H9 (cell line): ENCODE data around the gene PPFIBP1. TPM values are rescaled to one million over a fixed set of nuclear protein-coding genes. Genes with fewer than 3 reads are reported as not detected.
"Not testable (repeated sequence)": the region's sequence is repeated elsewhere in the genome, so short reads cannot be mapped to it uniquely, and the experiment has no call there.

Source experiments
- DNase-seq: peaks from one replicate; pipeline ENCODE4 v3.0.0-alpha.2; 2017
- H2AFZ ChIP-seq: one replicate; pipeline ENCODE4 v1.6.1; 2013; ENCODE audit warnings: mild to moderate bottlenecking, low read length, control low read depth, moderate library complexity
- H2AK5ac ChIP-seq: 2 replicates; pipeline ENCODE4 v1.6.1; 2013; ENCODE audit warnings: low read length, control low read depth, mixed read lengths; ENCODE audit not compliant: insufficient read length
- H2BK120ac ChIP-seq: one replicate; pipeline ENCODE4 v1.6.1; 2013; ENCODE audit warnings: low read depth, mild to moderate bottlenecking, low read length, control low read depth, inconsistent platforms; ENCODE audit not compliant: poor library complexity, severe bottlenecking
- H2BK12ac ChIP-seq: 2 replicates; pipeline ENCODE4 v1.6.1; 2013; ENCODE audit warnings: low read length, control low read depth, mixed read lengths, low read depth; ENCODE audit not compliant: insufficient read length
- H2BK15ac ChIP-seq: 2 replicates; pipeline ENCODE4 v1.6.1; 2013; ENCODE audit warnings: low read depth, low read length, control low read depth
- H2BK20ac ChIP-seq: one replicate; pipeline ENCODE4 v1.6.1; 2013; ENCODE audit warnings: low read depth, mild to moderate bottlenecking, low read length, control low read depth, inconsistent platforms; ENCODE audit not compliant: poor library complexity, severe bottlenecking
- H2BK5ac ChIP-seq: 2 replicates; pipeline ENCODE4 v1.6.1; 2013; ENCODE audit warnings: low read length, control low read depth, mixed read lengths; ENCODE audit not compliant: insufficient read length
- H3K14ac ChIP-seq: 2 replicates; pipeline ENCODE4 v1.6.1; 2013; ENCODE audit warnings: low read length, control low read depth; ENCODE audit not compliant: insufficient read depth
- H3K18ac ChIP-seq: 2 replicates; pipeline ENCODE4 v1.6.1; 2013; ENCODE audit warnings: low read depth, mild to moderate bottlenecking, mixed read lengths, low read length, control low read depth; ENCODE audit not compliant: insufficient read length
- H3K23ac ChIP-seq: 2 replicates; pipeline ENCODE4 v1.6.1; 2013; ENCODE audit warnings: low read length, control low read depth, mixed read lengths, low read depth; ENCODE audit not compliant: insufficient read length
- H3K23me2 ChIP-seq: 2 replicates; pipeline ENCODE4 v1.6.1; 2013; ENCODE audit warnings: low read depth, mild to moderate bottlenecking, mixed read lengths, low read length, control low read depth; ENCODE audit not compliant: insufficient read length, poor library complexity, severe bottlenecking
- H3K27ac ChIP-seq: 2 replicates; pipeline ENCODE4 v1.5.1; 2013; ENCODE audit warnings: low read length, control low read depth, mixed read lengths, low read depth; ENCODE audit not compliant: insufficient read length
- H3K27me3 ChIP-seq: 2 replicates; pipeline ENCODE4 v1.6.1; 2013; ENCODE audit warnings: low read length, control low read depth, inconsistent platforms; ENCODE audit not compliant: insufficient read depth
- H3K4ac ChIP-seq: 2 replicates; pipeline ENCODE4 v1.6.1; 2013; ENCODE audit warnings: low read depth, mild to moderate bottlenecking, control low read depth, inconsistent platforms, low read length, moderate library complexity
- H3K4me1 ChIP-seq: 2 replicates; pipeline ENCODE4 v1.6.1; 2013; ENCODE audit warnings: low read length, control low read depth, inconsistent platforms; ENCODE audit not compliant: insufficient read depth
- H3K4me2 ChIP-seq: 2 replicates; pipeline ENCODE4 v1.6.1; 2013; ENCODE audit warnings: low read length, control low read depth, mixed read lengths; ENCODE audit not compliant: insufficient read length, insufficient read depth
- H3K56ac ChIP-seq: 2 replicates; pipeline ENCODE4 v1.6.1; 2013; ENCODE audit warnings: low read depth, mild to moderate bottlenecking, mixed read lengths, low read length, control low read depth; ENCODE audit not compliant: insufficient read length
- H3K79me1 ChIP-seq: 2 replicates; pipeline ENCODE4 v1.6.1; 2013; ENCODE audit warnings: low read depth, mild to moderate bottlenecking, moderate library complexity, low read length, control low read depth, inconsistent platforms; ENCODE audit not compliant: insufficient read depth, poor library complexity, severe bottlenecking
- H3K79me2 ChIP-seq: 2 replicates; pipeline ENCODE4 v1.6.1; 2013; ENCODE audit warnings: low read length, control low read depth, inconsistent platforms; ENCODE audit not compliant: insufficient read depth
- H3K9ac ChIP-seq: 2 replicates; pipeline ENCODE4 v1.6.1; 2013; ENCODE audit warnings: low read length, control low read depth, mixed read lengths; ENCODE audit not compliant: insufficient read length; ENCODE audit errors: extremely low read depth
- H3K9me3 ChIP-seq: one replicate; pipeline ENCODE4 v1.6.1; 2013; ENCODE audit warnings: low read depth, low read length, inconsistent platforms; ENCODE audit not compliant: control insufficient read depth
- H3T11ph ChIP-seq: one replicate; pipeline ENCODE4 v1.6.1; 2013; ENCODE audit warnings: mild to moderate bottlenecking, low read length, control low read depth, inconsistent platforms
- H4K20me1 ChIP-seq: one replicate; pipeline ENCODE4 v1.6.1; 2013; ENCODE audit not compliant: control insufficient read depth, insufficient read length, insufficient read depth
- H4K5ac ChIP-seq: 2 replicates; pipeline ENCODE4 v1.6.1; 2013; ENCODE audit warnings: low read depth, mild to moderate bottlenecking, mixed read lengths, low read length, control low read depth; ENCODE audit not compliant: insufficient read length
- H4K8ac ChIP-seq: replicated peaks from 2 replicates; pipeline ENCODE4 v1.6.1; 2013; ENCODE audit warnings: low read length, control low read depth, mixed read lengths, low read depth; ENCODE audit not compliant: insufficient read length
- H4K91ac ChIP-seq: 2 replicates; pipeline ENCODE4 v1.6.1; 2013; ENCODE audit warnings: low read depth, mild to moderate bottlenecking, moderate library complexity, mixed read lengths, low read length, control low read depth; ENCODE audit not compliant: insufficient read length
- H3K27ac Mint-ChIP-seq, 3 experiments: 2 replicates in 2 of 3; 3 replicates in 1 of 3; pipeline ENCODE4 v1.8.0; 2020 to 2021; ENCODE audit warnings: mixed read lengths in 3 of 3, mild to moderate bottlenecking in 1 of 3, moderate library complexity in 1 of 3
- H3K27me3 Mint-ChIP-seq: 2 replicates; pipeline ENCODE4 v1.8.0; 2021; ENCODE audit warnings: low read depth, mild to moderate bottlenecking, moderate library complexity, mixed read lengths
- H3K36me3 Mint-ChIP-seq, 3 experiments: 2 replicates in 2 of 3; 3 replicates in 1 of 3; pipeline ENCODE4 v1.8.0; 2020 to 2021; ENCODE audit warnings: low read depth in 3 of 3, mixed read lengths in 3 of 3; ENCODE audit not compliant: insufficient read depth in 1 of 3
- H3K4me1 Mint-ChIP-seq, 2 experiments: 2 replicates each; pipeline ENCODE4 v1.8.0; 2020; ENCODE audit warnings: mixed read lengths in 2 of 2
- H3K4me3 Mint-ChIP-seq, 2 experiments: 2 replicates in 1 of 2; 3 replicates in 1 of 2; pipeline ENCODE4 v1.8.0; 2020 to 2021; ENCODE audit warnings: mild to moderate bottlenecking in 2 of 2, mixed read lengths in 2 of 2, moderate library complexity in 1 of 2
- H3K9me3 Mint-ChIP-seq, 2 experiments: 2 replicates in 1 of 2; 3 replicates in 1 of 2; pipeline ENCODE4 v1.8.0; 2020; ENCODE audit warnings: mild to moderate bottlenecking in 2 of 2, mixed read lengths in 2 of 2, moderate library complexity in 1 of 2
- WGBS: extraction: QIAGEN DNeasy Blood & Tissue Kit; methylation state at CpG from one replicate; pipeline ENCODE4 v1.1.7; 2013; ENCODE audit warnings: missing lambda C conversion rate, low lambda C conversion rate, mixed read lengths; ENCODE audit not compliant: insufficient read length; ENCODE audit errors: extremely low coverage; 5-methylcytosine and 5-hydroxymethylcytosine counted together
- total RNA-seq: library from RNA; stranded (reverse); gene quantifications from 2 replicates; pipeline ENCODE4 v1.2.1, GENCODE V29; 2021

PPFIBP1 gene
- total RNA-seq, 1 experiment from 2014 or later = 29.2 TPM

DNA sequence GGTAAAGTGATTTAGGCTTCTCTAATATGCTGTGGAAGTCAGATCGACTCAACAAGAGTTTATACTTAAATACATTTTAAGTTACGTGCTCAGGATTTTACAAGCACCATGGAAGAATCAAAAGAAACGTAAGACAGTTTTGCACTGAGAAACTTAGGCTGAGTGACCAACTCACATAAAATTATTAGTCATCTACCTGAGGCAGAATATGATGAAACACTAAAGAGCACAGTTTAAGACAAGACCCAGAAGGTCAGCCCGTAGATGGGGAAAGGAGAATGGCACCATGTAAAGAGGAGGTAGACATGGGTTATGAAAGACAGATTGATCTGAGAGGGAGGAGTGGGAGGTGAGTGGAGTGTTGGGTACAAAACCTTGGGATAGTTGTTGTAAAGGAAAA lies 118.4 kb downstream of the PPFIBP1 start:
- H3K36me3 Mint-ChIP-seq, H3K4me1 Mint-ChIP-seq, H3K18ac ChIP-seq, H4K20me1 ChIP-seq, H3K27ac ChIP-seq, H3T11ph ChIP-seq, H4K5ac ChIP-seq, H3K27me3 ChIP-seq, H3K79me2 ChIP-seq, H3K27me3 Mint-ChIP-seq, H3K79me1 ChIP-seq, H3K4me2 ChIP-seq, H2AK5ac ChIP-seq, H3K9me3 Mint-ChIP-seq, H3K4me1 ChIP-seq, H3K9me3 ChIP-seq, H2BK12ac ChIP-seq, H3K56ac ChIP-seq, H3K9ac ChIP-seq, H3K4me3 Mint-ChIP-seq, DNase-seq, H3K23me2 ChIP-seq, H4K8ac ChIP-seq, H2BK120ac ChIP-seq, H2AFZ ChIP-seq, H4K91ac ChIP-seq, H3K4ac ChIP-seq, H3K23ac ChIP-seq, H2BK15ac ChIP-seq, H2BK20ac ChIP-seq, H3K14ac ChIP-seq, H2BK5ac ChIP-seq: not testable (repeated sequence)
- whole genome bisulfite sequencing = no CpG with 5 or more reads among the region's 4 CpGs
- H3K27ac Mint-ChIP-seq = peak overlapping the region in 2 of 3 experiments; percentile 8 to 54; a peak in 1 of 7 replicates

DNA sequence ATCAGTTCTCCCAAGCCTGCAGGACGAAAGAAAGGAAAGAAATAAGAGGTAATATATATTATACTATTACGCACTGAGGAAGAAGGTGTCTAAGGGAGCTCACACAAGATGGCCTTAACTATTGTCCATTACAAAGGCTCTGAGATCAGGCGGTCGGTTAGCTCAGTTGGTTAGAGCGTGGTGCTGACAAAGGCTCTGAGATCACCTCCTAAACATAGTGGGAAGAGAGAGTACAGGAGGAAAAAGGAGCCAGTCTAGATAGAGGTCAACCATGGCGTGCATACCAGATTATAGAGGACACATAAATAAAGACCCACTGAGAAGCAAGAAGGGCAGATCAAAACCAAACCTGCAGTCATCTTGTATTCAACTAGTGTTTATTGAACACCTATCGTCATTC lies 118.9 kb downstream of the PPFIBP1 start:
- H3T11ph ChIP-seq, H3K56ac ChIP-seq, H3K4me3 Mint-ChIP-seq, H4K20me1 ChIP-seq, H3K79me1 ChIP-seq, H3K27ac Mint-ChIP-seq, H2BK120ac ChIP-seq, H3K18ac ChIP-seq, H3K4me1 ChIP-seq, H3K9ac ChIP-seq, H2AFZ ChIP-seq, H3K4me2 ChIP-seq, H3K27me3 Mint-ChIP-seq, H2BK5ac ChIP-seq, H3K14ac ChIP-seq, H3K23me2 ChIP-seq, H2BK20ac ChIP-seq, H4K91ac ChIP-seq, H2BK12ac ChIP-seq, H4K5ac ChIP-seq, H3K27me3 ChIP-seq, H2BK15ac ChIP-seq, H3K36me3 Mint-ChIP-seq, H3K4ac ChIP-seq, H2AK5ac ChIP-seq, H3K79me2 ChIP-seq, H3K9me3 ChIP-seq, H3K9me3 Mint-ChIP-seq, H4K8ac ChIP-seq, H3K4me1 Mint-ChIP-seq, H3K23ac ChIP-seq, H3K27ac ChIP-seq, DNase-seq: not testable (repeated sequence)
- WGBS = no CpG with 5 or more reads among the region's 7 CpGs
